Progenitor cell of endocrine pancreas (in vitro differentiated cells): ENCODE measurements around the gene DDX27. TPM values are rescaled to one million over a fixed set of nuclear protein-coding genes. Genes with fewer than 3 reads are reported as not detected.
A peak's percentile ranks its signal among the peaks of the same experiment; 100 is the strongest.

Experiments
- DNase-seq: peaks from one replicate; pipeline ENCODE4 v3.0.0; 2021; ENCODE audit warnings: low spot score; ENCODE audit not compliant: unreplicated experiment
- H3K27ac Mint-ChIP-seq: 2 replicates; pipeline ENCODE4 v1.8.0; 2021; ENCODE audit warnings: mild to moderate bottlenecking, moderate library complexity, mixed read lengths
- H3K27me3 Mint-ChIP-seq: 2 replicates; pipeline ENCODE4 v1.8.0; 2021; ENCODE audit warnings: mixed read lengths
- H3K36me3 Mint-ChIP-seq: 2 replicates; pipeline ENCODE4 v1.8.0; 2022; ENCODE audit warnings: mixed read lengths; ENCODE audit not compliant: insufficient read depth
- H3K4me1 Mint-ChIP-seq: 2 replicates; pipeline ENCODE4 v1.8.0; 2021; ENCODE audit warnings: low read depth, mixed read lengths
- H3K4me3 Mint-ChIP-seq: 2 replicates; pipeline ENCODE4 v1.8.0; 2021; ENCODE audit warnings: low read depth, mild to moderate bottlenecking, moderate library complexity, mixed read lengths
- H3K9me3 Mint-ChIP-seq: 2 replicates; pipeline ENCODE4 v1.8.0; 2021; ENCODE audit warnings: low read depth, mixed read lengths
- total RNA-seq: library from RNA; stranded (reverse); gene quantifications from 2 replicates; pipeline ENCODE4 v1.2.1, GENCODE V29; 2021
- TF ChIP-seq, protein P1 (sequence below): fragments of 200-600 bp; sonication (generic); IDR thresholded peaks from one replicate; pipeline ENCODE4 v1.5.0; 2021; ENCODE audit warnings: antibody characterized with exemption, mild to moderate bottlenecking; ENCODE audit not compliant: unreplicated experiment

Gene DDX27
- total RNA-seq, 1 donor from 2014 or later: 41.7 TPM

DNA sequence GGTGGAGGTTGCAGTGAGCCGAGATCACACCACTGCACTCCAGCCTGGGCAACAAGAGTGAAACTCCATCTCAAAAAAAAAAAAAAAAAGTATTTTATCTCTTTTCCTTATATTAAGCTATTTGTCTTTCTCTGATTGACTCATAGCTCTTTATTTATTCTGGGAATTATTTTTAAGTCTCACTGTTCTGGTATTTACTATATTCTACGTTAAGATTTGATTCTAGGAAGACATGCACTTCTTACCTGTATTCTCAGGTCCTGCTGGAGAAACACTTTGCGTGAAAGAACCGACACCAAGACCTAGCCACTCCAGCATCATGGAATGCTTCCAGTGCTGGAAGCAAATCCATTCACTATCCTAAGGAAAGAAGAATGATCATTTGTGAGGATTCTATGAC lies 41.0 kb downstream of the DDX27 start:
- Mint-ChIP-seq H3K27me3 (no peaks in the 10 kb centered on the region), H3K27ac (no peak overlapping the region), H3K4me3 (no peak overlapping the region), H3K9me3 (no peaks in the 10 kb centered on the region), H3K4me1 (no peaks in the 10 kb centered on the region), H3K36me3 (peaks cover 31% of the 10 kb centered on the region)
- TF ChIP-seq, protein P1, sequence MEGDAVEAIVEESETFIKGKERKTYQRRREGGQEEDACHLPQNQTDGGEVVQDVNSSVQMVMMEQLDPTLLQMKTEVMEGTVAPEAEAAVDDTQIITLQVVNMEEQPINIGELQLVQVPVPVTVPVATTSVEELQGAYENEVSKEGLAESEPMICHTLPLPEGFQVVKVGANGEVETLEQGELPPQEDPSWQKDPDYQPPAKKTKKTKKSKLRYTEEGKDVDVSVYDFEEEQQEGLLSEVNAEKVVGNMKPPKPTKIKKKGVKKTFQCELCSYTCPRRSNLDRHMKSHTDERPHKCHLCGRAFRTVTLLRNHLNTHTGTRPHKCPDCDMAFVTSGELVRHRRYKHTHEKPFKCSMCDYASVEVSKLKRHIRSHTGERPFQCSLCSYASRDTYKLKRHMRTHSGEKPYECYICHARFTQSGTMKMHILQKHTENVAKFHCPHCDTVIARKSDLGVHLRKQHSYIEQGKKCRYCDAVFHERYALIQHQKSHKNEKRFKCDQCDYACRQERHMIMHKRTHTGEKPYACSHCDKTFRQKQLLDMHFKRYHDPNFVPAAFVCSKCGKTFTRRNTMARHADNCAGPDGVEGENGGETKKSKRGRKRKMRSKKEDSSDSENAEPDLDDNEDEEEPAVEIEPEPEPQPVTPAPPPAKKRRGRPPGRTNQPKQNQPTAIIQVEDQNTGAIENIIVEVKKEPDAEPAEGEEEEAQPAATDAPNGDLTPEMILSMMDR: no peak
- DNase-seq: no peak

DNA sequence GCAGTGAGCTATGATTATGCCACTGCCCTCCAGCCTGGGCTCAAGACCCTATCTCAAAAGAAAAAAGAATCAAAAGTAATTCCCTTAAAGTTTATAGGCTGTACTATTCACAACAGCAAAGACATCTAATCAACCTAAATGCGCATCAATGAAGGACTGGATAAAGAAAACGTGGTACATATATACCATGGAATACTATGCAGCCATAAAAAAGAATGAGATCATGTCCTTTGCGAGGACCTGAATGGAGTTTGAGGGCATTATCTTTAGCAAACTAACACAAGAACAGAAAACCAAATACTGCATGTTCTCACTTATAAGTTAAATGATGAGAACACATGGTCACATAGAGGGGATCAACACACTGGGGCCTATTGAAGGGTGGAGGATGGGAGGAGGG lies 42.0 kb downstream of the DDX27 start:
- peaks cover 30% of the 10 kb centered on the region for H3K36me3 Mint-ChIP-seq
- TF ChIP-seq, protein P1: no peak

DNA sequence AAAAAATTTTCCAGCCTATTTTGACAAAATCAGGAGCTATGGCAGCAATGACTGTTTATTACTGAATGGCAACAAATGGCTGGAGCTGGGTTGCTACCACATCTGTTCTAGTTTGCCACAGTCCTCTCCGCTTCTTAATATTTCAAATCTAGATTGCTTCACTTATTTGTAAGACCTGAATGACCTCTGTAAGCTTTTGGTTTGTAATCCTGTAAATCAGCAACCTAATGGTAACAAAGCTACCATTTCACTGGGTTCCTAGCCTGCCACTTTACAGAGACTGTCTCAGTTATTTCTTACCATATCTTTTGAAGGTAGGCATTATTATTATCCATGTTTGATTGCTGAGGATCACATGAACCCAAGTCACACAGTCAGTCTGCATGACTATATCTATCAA lies 43.2 kb downstream of the DDX27 start:
- H3K27ac Mint-ChIP-seq: peak overlapping the region; percentile 24
- TF ChIP-seq, protein P1: no peak
- H3K9me3 Mint-ChIP-seq: no peaks in the 10 kb centered on the region
- H3K4me1 Mint-ChIP-seq: peaks cover 4% of the 10 kb centered on the region
- H3K4me3 Mint-ChIP-seq: no peak overlapping the region
- H3K27me3 Mint-ChIP-seq: no peaks in the 10 kb centered on the region
- H3K36me3 Mint-ChIP-seq: peaks cover 28% of the 10 kb centered on the region
- no peak for DNase-seq

More for the DNA sequence above, 42.0 kb downstream of the DDX27 start:
- Mint-ChIP-seq H3K9me3 (no peaks in the 10 kb centered on the region), H3K4me3 (no peak overlapping the region), H3K27ac (no peak overlapping the region), H3K27me3 (no peaks in the 10 kb centered on the region), H3K4me1 (peaks cover 4% of the 10 kb centered on the region)
- DNase-seq: no peak

DNA sequence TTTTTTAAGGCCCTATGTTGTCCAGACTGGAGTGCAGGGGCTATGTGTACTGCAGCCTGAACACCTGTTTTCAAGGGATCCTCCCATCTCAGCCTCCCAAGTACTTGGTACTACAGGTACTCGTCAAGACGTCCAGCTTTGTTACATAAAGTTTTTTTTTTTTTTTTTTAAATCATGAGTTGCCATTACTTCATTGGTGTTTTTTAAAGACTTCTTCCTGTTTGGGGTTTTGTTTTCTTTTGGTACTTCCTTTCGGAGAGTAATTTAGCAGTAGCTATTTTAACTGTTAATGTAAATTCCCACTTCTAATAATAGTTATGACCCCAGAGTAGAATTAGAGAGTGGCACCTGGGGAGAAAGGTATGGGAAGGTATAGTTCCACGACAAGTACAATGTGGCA lies 48.1 kb downstream of the DDX27 start:
- H3K27ac Mint-ChIP-seq: no peak overlapping the region
- H3K4me1 Mint-ChIP-seq: peaks cover 8% of the 10 kb centered on the region
- H3K9me3 Mint-ChIP-seq: peaks cover 7% of the 10 kb centered on the region
- TF ChIP-seq, protein P1: no peak
- H3K36me3 Mint-ChIP-seq: peaks cover 46% of the 10 kb centered on the region
- H3K4me3 Mint-ChIP-seq: no peak overlapping the region
- DNase-seq: no peak
- H3K27me3 Mint-ChIP-seq: no peaks in the 10 kb centered on the region

DNA sequence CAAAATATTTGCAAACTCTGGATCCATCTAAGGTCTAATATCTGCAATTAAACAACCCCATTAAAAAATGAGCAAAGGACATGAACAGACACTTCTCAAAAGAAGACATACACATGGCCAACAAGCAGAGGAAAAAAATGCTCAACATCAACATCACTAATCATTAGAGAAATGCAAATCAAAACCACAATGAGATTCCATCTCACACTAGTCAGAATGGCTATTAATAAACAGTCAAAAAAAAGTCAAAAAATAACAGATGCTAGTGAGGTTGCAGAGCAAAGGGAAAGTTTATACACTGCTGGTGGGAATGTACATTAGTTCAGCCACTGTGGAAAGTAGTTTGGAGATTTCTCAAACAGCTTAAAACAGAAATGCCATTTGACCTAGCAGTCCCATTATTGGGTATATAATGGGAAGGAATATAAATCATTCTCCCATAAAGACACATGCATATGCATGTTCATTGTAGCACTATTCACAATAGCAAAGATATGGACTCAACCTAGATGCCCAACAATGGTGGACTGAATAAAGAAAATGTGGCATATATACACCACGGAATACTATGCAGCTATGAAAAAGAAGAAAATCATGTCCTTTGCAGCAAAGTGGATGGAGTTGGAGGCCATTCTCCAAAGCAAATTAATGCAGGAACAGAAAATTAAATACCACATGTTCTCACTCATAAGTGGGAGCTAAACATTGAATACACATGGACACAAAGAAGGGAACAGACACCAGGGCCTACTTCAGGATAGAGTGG lies 49.6 kb downstream of the DDX27 start:
- DNase-seq: no peak
- Mint-ChIP-seq H3K36me3 (peaks cover 39% of the 10 kb centered on the region), H3K4me3 (no peak overlapping the region), H3K27me3 (no peaks in the 10 kb centered on the region), H3K9me3 (peaks cover 7% of the 10 kb centered on the region), H3K27ac (no peak overlapping the region), H3K4me1 (peaks cover 8% of the 10 kb centered on the region)
- TF ChIP-seq, protein P1: no peak
